H1 (cell line): Measurements from ENCODE around the gene RAD51C. TPM values are rescaled to one million over a fixed set of nuclear protein-coding genes. Genes with fewer than 3 reads are reported as not detected.

ENCODE experiments used
- BACH1 ChIP-seq: IDR thresholded peaks from 2 replicates; pipeline ENCODE4 v1.6.1; 2012; ENCODE audit warnings: low read length, improper control_type of control experiment
- BRCA1 ChIP-seq: IDR thresholded peaks from 2 replicates; pipeline ENCODE4 v1.6.1; 2012; ENCODE audit warnings: low read depth, low read length, improper control_type of control experiment
- CEBPB ChIP-seq: IDR thresholded peaks from 2 replicates; pipeline ENCODE4 v1.6.1; 2012; ENCODE audit warnings: low read depth, low read length
- CHD1 ChIP-seq: IDR thresholded peaks from 2 replicates; pipeline ENCODE4 v1.6.1; 2012; ENCODE audit warnings: low read depth, low read length, improper control_type of control experiment
- EZH2 ChIP-seq: fragments of 200-600 bp; sonication (generic); IDR thresholded peaks from 2 replicates; pipeline ENCODE4 v1.7.1; 2012; ENCODE audit warnings: low read depth, mild to moderate bottlenecking, moderate library complexity, low read length, inconsistent platforms; ENCODE audit not compliant: severe bottlenecking
- FOSL1 ChIP-seq: IDR thresholded peaks from 2 replicates; pipeline ENCODE4 v1.6.1; 2011; ENCODE audit warnings: mild to moderate bottlenecking, low read depth, low read length, moderate library complexity; ENCODE audit not compliant: insufficient read depth
- GTF2F1 ChIP-seq: IDR thresholded peaks from 2 replicates; pipeline ENCODE4 v1.6.1; 2012; ENCODE audit warnings: low read depth, low read length, improper control_type of control experiment, borderline replicate concordance
- KDM1A ChIP-seq: fragments of 200-600, 300-600 bp; sonication (generic); IDR thresholded peaks from 2 replicates; pipeline ENCODE4 v1.7.1; 2016; ENCODE audit warnings: mild to moderate bottlenecking, low read length, borderline replicate concordance
- KDM4A ChIP-seq: IDR thresholded peaks from one replicate; pipeline ENCODE4 v1.7.1; 2012; ENCODE audit warnings: low read depth, mild to moderate bottlenecking, moderate library complexity, low read length, inconsistent platforms; ENCODE audit not compliant: severe bottlenecking
- KDM5A ChIP-seq: fragments of 200-600 bp; IDR thresholded peaks from 2 replicates; pipeline ENCODE4 v1.7.1; 2012; ENCODE audit warnings: mild to moderate bottlenecking, low read length, inconsistent platforms, mixed read lengths
- PHF8 ChIP-seq: fragments of 200-600 bp; sonication (generic); conservative IDR thresholded peaks from 2 replicates; pipeline ENCODE4 v1.7.1; 2012; ENCODE audit warnings: low read depth, mild to moderate bottlenecking, inconsistent platforms, low read length, moderate library complexity
- RAD21 ChIP-seq, 2 experiments: IDR thresholded peaks in 1 of 2; conservative IDR thresholded peaks in 1 of 2; 2 replicates each; pipeline ENCODE4 v1.6.1; 2011; ENCODE audit warnings: low read depth in 2 of 2, low read length in 2 of 2, improper control_type of control experiment in 1 of 2, inconsistent platforms in 1 of 2, mild to moderate bottlenecking in 1 of 2, moderate library complexity in 1 of 2
- RBBP5 ChIP-seq: IDR thresholded peaks from 2 replicates; pipeline ENCODE4 v1.7.1; 2012; ENCODE audit warnings: low read depth, mild to moderate bottlenecking, inconsistent platforms, low read length, moderate library complexity, borderline replicate concordance
- polyA plus RNA-seq, 7 experiments: library from polyadenylated mRNA; depleted of rRNA in 3 of 7; stranded (reverse) in 5 of 7; unstranded in 2 of 7; fragments of >200 nt in 5 of 7; fragments of 200-250 nt in 2 of 7; gene quantifications; 1 replicate in 5 of 7; 2 replicates in 1 of 7; 4 replicates in 1 of 7; pipeline versions ENCODE4 v1.2.1 to v1.2.3, GENCODE V29; 2011 to 2013; ENCODE audit warnings: missing spikeins in 2 of 7, mixed read lengths in 2 of 7
- total RNA-seq: library from RNA; stranded (reverse); fragmentation: NEBNext Ultra II Directional; extraction: Animal tissue kit (Norgen Biotek cat#: 25700); gene quantifications from 2 replicates; pipeline ENCODE4 v1.2.1, GENCODE V29; 2021
- TF ChIP-seq, protein P1 (sequence below): IDR thresholded peaks from 2 replicates; pipeline ENCODE4 v1.6.1; 2012; ENCODE audit warnings: inconsistent platforms
- TF ChIP-seq, protein P2 (sequence below): IDR thresholded peaks from 2 replicates; pipeline ENCODE4 v1.6.1; 2012; ENCODE audit warnings: low read length, inconsistent platforms
- TF ChIP-seq, protein P3 (sequence below): IDR thresholded peaks from 2 replicates; pipeline ENCODE4 v1.6.1; 2011; ENCODE audit warnings: low read depth, mild to moderate bottlenecking, low read length; ENCODE audit not compliant: insufficient read depth
- TF ChIP-seq, protein P4 (sequence below), 3 experiments: IDR thresholded peaks; 1 replicate in 2 of 3; 2 replicates in 1 of 3; pipeline versions ENCODE4 v1.5.1 to v1.6.1; 2011; ENCODE audit warnings: low read length in 3 of 3, mild to moderate bottlenecking in 3 of 3, inconsistent platforms in 2 of 3, low read depth in 1 of 3, moderate library complexity in 1 of 3; ENCODE audit not compliant: insufficient read depth in 1 of 3; ENCODE audit errors: control extremely low read depth in 1 of 3

The RAD51C gene
- total and polyA plus RNA-seq, 2 of the 8 experiments (the other 6 are each of a cell fraction or from before 2014, with no cell fraction given) = 10.4 to 21.7 TPM

DNA sequence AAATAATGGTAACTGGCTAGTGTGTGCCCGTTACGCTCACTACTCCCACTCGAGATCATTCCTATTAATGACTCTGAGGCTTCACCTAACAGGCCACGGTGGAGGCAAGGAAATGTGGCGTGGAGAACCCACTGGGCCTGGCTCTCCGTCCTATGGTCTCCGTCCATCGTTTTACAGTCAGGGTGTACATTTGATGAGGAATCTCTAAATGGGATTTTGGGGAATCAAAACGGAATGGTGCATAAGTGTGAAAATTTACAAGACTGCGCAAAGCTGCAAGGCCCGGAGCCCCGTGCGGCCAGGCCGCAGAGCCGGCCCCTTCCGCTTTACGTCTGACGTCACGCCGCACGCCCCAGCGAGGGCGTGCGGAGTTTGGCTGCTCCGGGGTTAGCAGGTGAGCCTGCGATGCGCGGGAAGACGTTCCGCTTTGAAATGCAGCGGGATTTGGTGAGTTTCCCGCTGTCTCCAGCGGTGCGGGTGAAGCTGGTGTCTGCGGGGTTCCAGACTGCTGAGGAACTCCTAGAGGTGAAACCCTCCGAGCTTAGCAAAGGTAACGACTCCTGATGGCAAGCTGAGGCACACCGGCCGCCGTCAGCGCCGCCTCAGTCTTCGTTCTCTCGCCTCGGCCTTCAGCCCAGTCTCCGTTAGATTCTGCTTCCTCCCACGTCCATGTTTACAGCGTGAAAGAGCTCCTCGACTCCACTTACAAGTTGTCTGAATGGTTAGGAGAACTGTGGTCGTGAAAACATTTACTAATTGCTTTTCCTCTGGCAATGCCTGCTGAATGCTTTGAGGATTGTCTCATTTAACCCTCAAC, at the start of gene RAD51C (continued):
- TF ChIP-seq, protein P1, sequence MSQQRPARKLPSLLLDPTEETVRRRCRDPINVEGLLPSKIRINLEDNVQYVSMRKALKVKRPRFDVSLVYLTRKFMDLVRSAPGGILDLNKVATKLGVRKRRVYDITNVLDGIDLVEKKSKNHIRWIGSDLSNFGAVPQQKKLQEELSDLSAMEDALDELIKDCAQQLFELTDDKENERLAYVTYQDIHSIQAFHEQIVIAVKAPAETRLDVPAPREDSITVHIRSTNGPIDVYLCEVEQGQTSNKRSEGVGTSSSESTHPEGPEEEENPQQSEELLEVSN = peak; percentile 98
- no peak for TF ChIP-seq GTF2F1
- TF ChIP-seq CEBPB = no peak
- no peak for TF ChIP-seq BACH1
- TF ChIP-seq, protein P2, sequence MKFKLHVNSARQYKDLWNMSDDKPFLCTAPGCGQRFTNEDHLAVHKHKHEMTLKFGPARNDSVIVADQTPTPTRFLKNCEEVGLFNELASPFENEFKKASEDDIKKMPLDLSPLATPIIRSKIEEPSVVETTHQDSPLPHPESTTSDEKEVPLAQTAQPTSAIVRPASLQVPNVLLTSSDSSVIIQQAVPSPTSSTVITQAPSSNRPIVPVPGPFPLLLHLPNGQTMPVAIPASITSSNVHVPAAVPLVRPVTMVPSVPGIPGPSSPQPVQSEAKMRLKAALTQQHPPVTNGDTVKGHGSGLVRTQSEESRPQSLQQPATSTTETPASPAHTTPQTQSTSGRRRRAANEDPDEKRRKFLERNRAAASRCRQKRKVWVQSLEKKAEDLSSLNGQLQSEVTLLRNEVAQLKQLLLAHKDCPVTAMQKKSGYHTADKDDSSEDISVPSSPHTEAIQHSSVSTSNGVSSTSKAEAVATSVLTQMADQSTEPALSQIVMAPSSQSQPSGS = peak; percentile 20; the same call in 1 of the 2 replicates
- TF ChIP-seq BRCA1 = no peak
- no peak for TF ChIP-seq EZH2
- TF ChIP-seq KDM1A = no peak
- TF ChIP-seq CHD1 = no peak
- TF ChIP-seq, protein P3, sequence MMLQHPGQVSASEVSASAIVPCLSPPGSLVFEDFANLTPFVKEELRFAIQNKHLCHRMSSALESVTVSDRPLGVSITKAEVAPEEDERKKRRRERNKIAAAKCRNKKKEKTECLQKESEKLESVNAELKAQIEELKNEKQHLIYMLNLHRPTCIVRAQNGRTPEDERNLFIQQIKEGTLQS = no peak
- TF ChIP-seq FOSL1 = no peak
- TF ChIP-seq, protein P4, sequence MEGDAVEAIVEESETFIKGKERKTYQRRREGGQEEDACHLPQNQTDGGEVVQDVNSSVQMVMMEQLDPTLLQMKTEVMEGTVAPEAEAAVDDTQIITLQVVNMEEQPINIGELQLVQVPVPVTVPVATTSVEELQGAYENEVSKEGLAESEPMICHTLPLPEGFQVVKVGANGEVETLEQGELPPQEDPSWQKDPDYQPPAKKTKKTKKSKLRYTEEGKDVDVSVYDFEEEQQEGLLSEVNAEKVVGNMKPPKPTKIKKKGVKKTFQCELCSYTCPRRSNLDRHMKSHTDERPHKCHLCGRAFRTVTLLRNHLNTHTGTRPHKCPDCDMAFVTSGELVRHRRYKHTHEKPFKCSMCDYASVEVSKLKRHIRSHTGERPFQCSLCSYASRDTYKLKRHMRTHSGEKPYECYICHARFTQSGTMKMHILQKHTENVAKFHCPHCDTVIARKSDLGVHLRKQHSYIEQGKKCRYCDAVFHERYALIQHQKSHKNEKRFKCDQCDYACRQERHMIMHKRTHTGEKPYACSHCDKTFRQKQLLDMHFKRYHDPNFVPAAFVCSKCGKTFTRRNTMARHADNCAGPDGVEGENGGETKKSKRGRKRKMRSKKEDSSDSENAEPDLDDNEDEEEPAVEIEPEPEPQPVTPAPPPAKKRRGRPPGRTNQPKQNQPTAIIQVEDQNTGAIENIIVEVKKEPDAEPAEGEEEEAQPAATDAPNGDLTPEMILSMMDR (IDR thresholded peaks at IDR 0.05; ENCODE audit: control extremely low read depth in 1 of 3, insufficient read depth in 1 of 3, low read depth in 1 of 3, low read length in 3 of 3) = no peak
- TF ChIP-seq PHF8 = peak; percentile 53
- TF ChIP-seq RAD21 (IDR thresholded peaks at IDR 0.05 in 1 of 2, conservative IDR thresholded peaks at IDR 0.05 in 1 of 2; ENCODE audit: low read depth in 2 of 2, low read length in 2 of 2) = no peak; a peak in 1 of 4 replicates
- peak; percentile 64; the same call in 1 of the 2 replicates for TF ChIP-seq RBBP5
- peak; percentile 34 for TF ChIP-seq KDM4A
- no peak for TF ChIP-seq KDM5A
